OCI-LY1 (cell line): ENCODE measurements around the gene BCL2L13.

Source experiments
- H2AFZ ChIP-seq: fragments of 200-600 bp; sonication (generic), shearing (Covaris generic); 2 replicates; pipeline ENCODE4 v1.6.0; 2014; ENCODE audit warnings: antibody characterized with exemption, mild to moderate bottlenecking, low read length
- H3F3A ChIP-seq: fragments of 200-600 bp; sonication (generic), shearing (Covaris generic); 2 replicates; pipeline ENCODE4 v1.6.0; 2014; ENCODE audit warnings: mild to moderate bottlenecking, antibody characterized with exemption, low read length, moderate library complexity; ENCODE audit not compliant: insufficient read depth
- H3K27ac ChIP-seq: fragments of 200-600 bp; sonication (generic); 2 replicates; pipeline ENCODE4 v1.5.1; 2014; ENCODE audit warnings: low read length, mixed run types, mild to moderate bottlenecking, low read depth; ENCODE audit not compliant: poor library complexity, severe bottlenecking
- H3K27me3 ChIP-seq: fragments of 200-600 bp; sonication (generic); 2 replicates; pipeline ENCODE4 v1.6.0; 2014; ENCODE audit warnings: antibody characterized with exemption, mild to moderate bottlenecking, low read length, moderate library complexity; ENCODE audit not compliant: insufficient read depth
- H3K36me3 ChIP-seq: fragments of 200-600 bp; sonication (generic); 2 replicates; pipeline ENCODE4 v1.6.1; 2014; ENCODE audit warnings: mild to moderate bottlenecking, antibody characterized with exemption, low read length, moderate library complexity, mixed read lengths; ENCODE audit not compliant: insufficient read depth
- H3K4me1 ChIP-seq: fragments of 200-600 bp; sonication (generic); 2 replicates; pipeline ENCODE4 v1.5.1; 2014; ENCODE audit warnings: mild to moderate bottlenecking, low read length, moderate library complexity; ENCODE audit not compliant: insufficient read depth, severe bottlenecking
- H3K4me2 ChIP-seq: fragments of 200-600 bp; sonication (generic), shearing (Covaris generic); 2 replicates; pipeline ENCODE4 v1.6.1; 2014; ENCODE audit warnings: low read length
- H3K4me3 ChIP-seq: fragments of 200-600 bp; sonication (generic); 2 replicates; pipeline ENCODE4 v1.5.1; 2014; ENCODE audit warnings: low read length, low read depth, mild to moderate bottlenecking, mixed read lengths; ENCODE audit not compliant: poor library complexity, severe bottlenecking
- H3K79me2 ChIP-seq: fragments of 200-600 bp; shearing (Covaris generic); 2 replicates; pipeline ENCODE4 v1.6.1; 2016; ENCODE audit warnings: mixed run types, low read length, mixed read lengths; ENCODE audit not compliant: insufficient read depth
- H3K9ac ChIP-seq: fragments of 200-600 bp; sonication (generic), shearing (Covaris generic); 2 replicates; pipeline ENCODE4 v1.6.1; 2014; ENCODE audit warnings: mild to moderate bottlenecking, low read length, mixed read lengths
- H3K9me2 ChIP-seq: fragments of 200-600 bp; sonication (generic), shearing (Covaris generic); 2 replicates; pipeline ENCODE4 v1.6.1; 2014; ENCODE audit warnings: low read depth, mild to moderate bottlenecking, low read length, mixed read lengths
- H3K9me3 ChIP-seq: fragments of 200-600 bp; shearing (Covaris generic); 2 replicates; pipeline ENCODE4 v1.6.1; 2014; ENCODE audit warnings: low read length, mixed read lengths
- H4K20me1 ChIP-seq: fragments of 200-600 bp; sonication (generic), shearing (Covaris generic); 2 replicates; pipeline ENCODE4 v1.6.0; 2016; ENCODE audit warnings: mild to moderate bottlenecking, low read length; ENCODE audit not compliant: insufficient read depth
- EZH2 ChIP-seq: fragments of 200-600 bp; sonication (generic), shearing (Covaris generic); IDR thresholded peaks from 2 replicates; pipeline ENCODE4 v1.8.0; 2017; ENCODE audit warnings: borderline replicate concordance, mixed run types, mild to moderate bottlenecking, antibody characterized with exemption, low read length, moderate library complexity, mixed read lengths
- TF ChIP-seq, protein P1 (sequence below): fragments of 200-600 bp; sonication (generic), shearing (Covaris generic); IDR thresholded peaks from 2 replicates; pipeline ENCODE4 v1.5.1; 2017; ENCODE audit warnings: mild to moderate bottlenecking, antibody characterized with exemption, low read length, moderate library complexity, mixed read lengths

Gene BCL2L13

DNA sequence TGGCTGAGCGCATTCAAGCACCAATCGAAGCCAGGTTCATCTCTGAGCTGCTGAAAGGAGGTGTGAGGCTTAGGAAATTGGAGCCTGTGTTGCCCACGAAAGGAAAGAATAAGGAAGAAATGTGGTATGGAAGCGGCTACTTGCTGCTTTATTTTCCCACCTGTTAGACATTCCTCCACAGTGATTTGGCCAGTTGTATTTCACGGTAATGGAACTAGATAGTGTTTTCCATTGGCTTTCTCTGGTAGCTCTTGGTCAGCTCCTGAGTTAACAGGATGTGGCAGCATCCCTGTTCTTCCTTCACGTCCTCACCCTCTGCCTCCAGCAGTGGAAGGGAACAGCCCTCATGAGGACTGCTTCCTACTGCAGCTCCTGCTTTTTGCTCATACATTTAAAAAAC lies 91.0 kb downstream of the BCL2L13 start:
- no peak overlapping the region for H3K27ac ChIP-seq

DNA sequence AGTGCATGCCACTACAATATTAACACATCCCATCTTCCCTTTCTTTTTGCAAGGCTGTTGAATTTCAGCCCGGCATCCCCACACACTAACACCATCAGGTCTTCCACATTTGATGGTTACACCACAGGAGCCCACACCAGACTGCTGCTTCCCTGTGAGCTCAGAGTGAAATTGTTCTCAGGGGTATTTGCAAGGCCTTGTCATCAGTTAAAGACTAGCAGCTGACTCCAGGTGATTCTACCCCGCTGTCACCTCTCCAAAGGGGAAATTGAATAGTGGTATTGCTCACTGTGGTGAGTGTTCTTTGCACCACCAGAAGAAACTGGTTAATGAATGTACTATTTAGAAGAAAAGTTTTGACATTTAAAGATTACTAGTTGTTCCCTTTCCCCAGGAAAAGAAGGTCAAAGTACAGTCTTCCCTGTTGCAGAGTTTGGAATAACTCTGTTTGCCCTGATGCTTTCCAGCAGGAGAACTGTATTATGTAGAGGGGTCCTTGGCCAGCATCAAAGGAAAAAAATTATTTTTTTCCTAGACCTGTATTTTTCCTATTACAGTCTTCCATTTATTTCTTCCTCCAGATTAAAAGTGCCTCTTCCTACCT lies 93.8 kb downstream of the BCL2L13 start:
- H3K27ac ChIP-seq = no peak overlapping the region
- H3K4me3 ChIP-seq = no peak overlapping the region
- no peaks in the 10 kb centered on the region for H4K20me1 ChIP-seq
- no peaks in the 10 kb centered on the region for H3K9me2 ChIP-seq
- H3K79me2 ChIP-seq = no peaks in the 10 kb centered on the region
- no peak overlapping the region for H3K9ac ChIP-seq
- no peaks in the 10 kb centered on the region for H3K27me3 ChIP-seq
- no peaks in the 10 kb centered on the region for H3K9me3 ChIP-seq
- TF ChIP-seq, protein P1, sequence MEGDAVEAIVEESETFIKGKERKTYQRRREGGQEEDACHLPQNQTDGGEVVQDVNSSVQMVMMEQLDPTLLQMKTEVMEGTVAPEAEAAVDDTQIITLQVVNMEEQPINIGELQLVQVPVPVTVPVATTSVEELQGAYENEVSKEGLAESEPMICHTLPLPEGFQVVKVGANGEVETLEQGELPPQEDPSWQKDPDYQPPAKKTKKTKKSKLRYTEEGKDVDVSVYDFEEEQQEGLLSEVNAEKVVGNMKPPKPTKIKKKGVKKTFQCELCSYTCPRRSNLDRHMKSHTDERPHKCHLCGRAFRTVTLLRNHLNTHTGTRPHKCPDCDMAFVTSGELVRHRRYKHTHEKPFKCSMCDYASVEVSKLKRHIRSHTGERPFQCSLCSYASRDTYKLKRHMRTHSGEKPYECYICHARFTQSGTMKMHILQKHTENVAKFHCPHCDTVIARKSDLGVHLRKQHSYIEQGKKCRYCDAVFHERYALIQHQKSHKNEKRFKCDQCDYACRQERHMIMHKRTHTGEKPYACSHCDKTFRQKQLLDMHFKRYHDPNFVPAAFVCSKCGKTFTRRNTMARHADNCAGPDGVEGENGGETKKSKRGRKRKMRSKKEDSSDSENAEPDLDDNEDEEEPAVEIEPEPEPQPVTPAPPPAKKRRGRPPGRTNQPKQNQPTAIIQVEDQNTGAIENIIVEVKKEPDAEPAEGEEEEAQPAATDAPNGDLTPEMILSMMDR = no peak
- TF ChIP-seq EZH2 = no peak
- no peak overlapping the region for H2AFZ ChIP-seq
- H3K4me2 ChIP-seq = no peak overlapping the region
- no peaks in the 10 kb centered on the region for H3K4me1 ChIP-seq
- 0 out of 2 replicates have a peak, but pooled peaks cover 4% of the 10 kb centered on the region for H3F3A ChIP-seq
- peaks cover 75% of the 10 kb centered on the region for H3K36me3 ChIP-seq

More for the DNA sequence above, 91.0 kb downstream of the BCL2L13 start:
- H3K36me3 ChIP-seq = peaks cover 72% of the 10 kb centered on the region
- H3K9me2 ChIP-seq = no peaks in the 10 kb centered on the region
- H3K27me3 ChIP-seq = no peaks in the 10 kb centered on the region
- no peak for TF ChIP-seq EZH2
- TF ChIP-seq, protein P1 = no peak
- no peak overlapping the region for H3K4me3 ChIP-seq
- H3K4me2 ChIP-seq = no peak overlapping the region
- no peaks in the 10 kb centered on the region for H3K4me1 ChIP-seq
- H3K79me2 ChIP-seq = no peaks in the 10 kb centered on the region
- no peaks in the 10 kb centered on the region for H3F3A ChIP-seq
- no peak overlapping the region for H3K9ac ChIP-seq
- no peak overlapping the region for H2AFZ ChIP-seq
- H3K9me3 ChIP-seq = no peaks in the 10 kb centered on the region
- H4K20me1 ChIP-seq = no peaks in the 10 kb centered on the region

DNA sequence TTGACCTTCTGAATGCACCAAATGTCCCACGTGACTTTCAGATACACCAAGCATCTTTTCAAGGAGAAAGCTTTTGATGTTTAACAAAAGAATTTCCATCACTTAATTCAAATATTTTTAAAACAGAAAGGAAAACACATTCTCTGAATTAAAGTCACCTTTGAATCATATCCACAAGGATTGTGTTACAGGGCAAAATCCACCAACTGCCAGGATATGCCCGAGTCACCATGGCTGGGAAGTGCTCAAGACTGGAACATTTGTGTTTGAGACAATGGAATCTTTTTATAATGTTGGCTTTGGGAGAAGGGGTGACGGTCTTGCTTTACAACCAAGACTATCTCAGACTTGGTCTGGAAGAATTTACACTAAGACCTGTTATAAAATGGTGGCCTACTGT lies 94.9 kb downstream of the BCL2L13 start:
- Histone ChIP-seq H3K27me3 (no peaks in the 10 kb centered on the region), H3K4me3 (no peak overlapping the region), H3K36me3 (peaks cover 64% of the 10 kb centered on the region; the same call in 1 of the 2 replicates), H2AFZ (no peak overlapping the region), H3K9ac (no peak overlapping the region), H3K4me2 (no peak overlapping the region), H4K20me1 (no peaks in the 10 kb centered on the region), H3F3A (0 out of 2 replicates have a peak, but pooled peaks cover 4% of the 10 kb centered on the region), H3K27ac (no peak overlapping the region), H3K79me2 (no peaks in the 10 kb centered on the region), H3K9me2 (no peaks in the 10 kb centered on the region), H3K4me1 (no peaks in the 10 kb centered on the region), H3K9me3 (no peaks in the 10 kb centered on the region)
- TF ChIP-seq, protein P1 = no peak
- no peak for TF ChIP-seq EZH2
